Neural cell (in vitro differentiated cells): ENCODE measurements around the gene HELZ2. TPM values are rescaled to one million over a fixed set of nuclear protein-coding genes. Genes with fewer than 3 reads are reported as not detected.

ENCODE experiments used
- H2AFZ ChIP-seq: fragments of 200-600, 300-800 bp; sonication (generic), shearing (Covaris generic); 2 replicates; pipeline ENCODE4 v1.6.0; 2014; ENCODE audit warnings: low read depth, mild to moderate bottlenecking, antibody characterized with exemption, low read length, moderate library complexity
- H3F3A ChIP-seq: fragments of 200-600 bp; shearing (Covaris generic); 2 replicates; pipeline ENCODE4 v1.6.1; 2016; ENCODE audit warnings: mild to moderate bottlenecking, moderate library complexity, mixed read lengths, antibody characterized with exemption, low read length; ENCODE audit not compliant: insufficient read depth, poor library complexity, severe bottlenecking
- H3K27ac ChIP-seq: fragments of 200-600, 300-800 bp; sonication (generic), shearing (Covaris generic); 2 replicates; pipeline ENCODE4 v1.5.1; 2014; ENCODE audit warnings: mild to moderate bottlenecking, low read length, moderate library complexity
- H3K27me3 ChIP-seq: fragments of 300-800, 200-600 bp; sonication (generic), shearing (Covaris generic); 2 replicates; pipeline ENCODE4 v1.6.0; 2014; ENCODE audit warnings: mild to moderate bottlenecking, low read depth, low read length, moderate library complexity; ENCODE audit not compliant: insufficient read depth
- H3K36me3 ChIP-seq: fragments of 300-800, 200-600 bp; sonication (generic), shearing (Covaris generic); 2 replicates; pipeline ENCODE4 v1.5.1; 2014; ENCODE audit warnings: mild to moderate bottlenecking, antibody characterized with exemption, low read length, moderate library complexity; ENCODE audit not compliant: insufficient read depth
- H3K4me2 ChIP-seq: fragments of 300-800, 200-600 bp; sonication (generic), shearing (Covaris generic); 2 replicates; pipeline ENCODE4 v1.6.0; 2014; ENCODE audit warnings: mild to moderate bottlenecking, low read length
- H3K4me3 ChIP-seq: fragments of 300-800, 200-600 bp; sonication (generic), shearing (Covaris generic); 2 replicates; pipeline ENCODE4 v1.5.1; 2014; ENCODE audit warnings: mild to moderate bottlenecking, low read length, moderate library complexity
- H3K79me2 ChIP-seq: fragments of 200-600 bp; shearing (Covaris generic); replicated peaks from 2 replicates; pipeline ENCODE4 v1.6.0; 2014; ENCODE audit warnings: mild to moderate bottlenecking, low read length, moderate library complexity; ENCODE audit not compliant: insufficient read depth
- H3K9ac ChIP-seq: fragments of 300-800, 200-600 bp; sonication (generic), shearing (Covaris generic); 2 replicates; pipeline ENCODE4 v1.6.1; 2016; ENCODE audit warnings: mild to moderate bottlenecking, low read length, mixed read lengths
- H3K9me2 ChIP-seq: fragments of 200-600 bp; shearing (Covaris generic); 2 replicates; pipeline ENCODE4 v1.6.1; 2016; ENCODE audit warnings: mild to moderate bottlenecking, low read length, mixed read lengths; ENCODE audit not compliant: insufficient read depth
- H3K9me3 ChIP-seq: fragments of 200-600, 300-800 bp; sonication (generic), shearing (Covaris generic); 2 replicates; pipeline ENCODE4 v1.6.1; 2016; ENCODE audit warnings: mild to moderate bottlenecking, mixed run types, low read length, moderate library complexity, mixed read lengths
- H4K20me1 ChIP-seq: fragments of 200-600 bp; shearing (Covaris generic); 2 replicates; pipeline ENCODE4 v1.6.1; 2016; ENCODE audit warnings: mild to moderate bottlenecking, mixed run types; ENCODE audit not compliant: insufficient read depth
- CTCF ChIP-seq: fragments of 450-650 bp; IDR thresholded peaks from 2 replicates; pipeline ENCODE4 v1.5.1; 2014; ENCODE audit warnings: antibody characterized with exemption, mild to moderate bottlenecking, moderate library complexity; ENCODE audit not compliant: poor library complexity, severe bottlenecking
- EP300 ChIP-seq: fragments of 450-650 bp; conservative IDR thresholded peaks from 2 replicates; pipeline ENCODE4 v1.6.1; 2014; ENCODE audit warnings: antibody characterized with exemption, mild to moderate bottlenecking, moderate library complexity; ENCODE audit not compliant: poor library complexity, severe bottlenecking
- EZH2 ChIP-seq: fragments of 200-600, 300-800 bp; shearing (Covaris generic), sonication (generic); IDR thresholded peaks from 2 replicates; pipeline ENCODE4 v1.6.1; 2014; ENCODE audit warnings: antibody characterized with exemption, low read length, borderline replicate concordance, mild to moderate bottlenecking; ENCODE audit not compliant: insufficient read depth, poor library complexity, severe bottlenecking
- MXI1 ChIP-seq: fragments of 450-650 bp; conservative IDR thresholded peaks from 2 replicates; pipeline ENCODE4 v1.6.1; 2014; ENCODE audit warnings: antibody characterized with exemption, mild to moderate bottlenecking; ENCODE audit not compliant: poor library complexity, severe bottlenecking
- POLR2AphosphoS5 ChIP-seq: IDR thresholded peaks from 2 replicates; pipeline ENCODE4 v1.6.1; 2012
- RAD21 ChIP-seq: fragments of 450-650 bp; conservative IDR thresholded peaks from 2 replicates; pipeline ENCODE4 v1.6.1; 2014; ENCODE audit warnings: antibody characterized with exemption, mild to moderate bottlenecking, moderate library complexity
- REST ChIP-seq: IDR thresholded peaks from 2 replicates; pipeline ENCODE4 v1.6.1; 2012; ENCODE audit warnings: borderline replicate concordance
- SMC3 ChIP-seq: fragments of 450-650 bp; conservative IDR thresholded peaks from 2 replicates; pipeline ENCODE4 v1.6.1; 2014; ENCODE audit warnings: antibody characterized with exemption, mild to moderate bottlenecking, moderate library complexity; ENCODE audit not compliant: poor library complexity
- TAF1 ChIP-seq: IDR thresholded peaks from 2 replicates; pipeline ENCODE4 v1.6.1; 2012; ENCODE audit warnings: low read depth
- polyA plus RNA-seq: library from polyadenylated mRNA; depleted of rRNA; stranded (reverse); fragments of >200 nt; gene quantifications from 2 replicates; pipeline ENCODE4 v1.2.3, GENCODE V29; 2014

Gene HELZ2
- polyA plus RNA-seq, 1 donor from 2014 or later: 1.3 TPM

GRCh38 chr20:63551068-63551467 lies 23.0 kb downstream of the HELZ2 start:
- no peak for TF ChIP-seq MXI1
- TF ChIP-seq EP300: no peak
- TF ChIP-seq EZH2: no peak
- no peak for TF ChIP-seq TAF1
- TF ChIP-seq CTCF: no peak
- TF ChIP-seq POLR2AphosphoS5: no peak
- TF ChIP-seq SMC3: no peak
- no peak for TF ChIP-seq REST
- TF ChIP-seq RAD21: no peak
- Histone ChIP-seq H3K79me2 (no peaks in the 10 kb centered on the region), H3K36me3 (no peaks in the 10 kb centered on the region), H3K27ac (no peak overlapping the region), H3K9me2 (no peaks in the 10 kb centered on the region), H3K4me2 (no peak overlapping the region), H3K9ac (no peak overlapping the region), H4K20me1 (no peaks in the 10 kb centered on the region), H2AFZ (no peak overlapping the region), H3K4me3 (no peak overlapping the region), H3F3A (no peaks in the 10 kb centered on the region), H3K9me3 (no peaks in the 10 kb centered on the region), H3K27me3 (no peaks in the 10 kb centered on the region)

DNA sequence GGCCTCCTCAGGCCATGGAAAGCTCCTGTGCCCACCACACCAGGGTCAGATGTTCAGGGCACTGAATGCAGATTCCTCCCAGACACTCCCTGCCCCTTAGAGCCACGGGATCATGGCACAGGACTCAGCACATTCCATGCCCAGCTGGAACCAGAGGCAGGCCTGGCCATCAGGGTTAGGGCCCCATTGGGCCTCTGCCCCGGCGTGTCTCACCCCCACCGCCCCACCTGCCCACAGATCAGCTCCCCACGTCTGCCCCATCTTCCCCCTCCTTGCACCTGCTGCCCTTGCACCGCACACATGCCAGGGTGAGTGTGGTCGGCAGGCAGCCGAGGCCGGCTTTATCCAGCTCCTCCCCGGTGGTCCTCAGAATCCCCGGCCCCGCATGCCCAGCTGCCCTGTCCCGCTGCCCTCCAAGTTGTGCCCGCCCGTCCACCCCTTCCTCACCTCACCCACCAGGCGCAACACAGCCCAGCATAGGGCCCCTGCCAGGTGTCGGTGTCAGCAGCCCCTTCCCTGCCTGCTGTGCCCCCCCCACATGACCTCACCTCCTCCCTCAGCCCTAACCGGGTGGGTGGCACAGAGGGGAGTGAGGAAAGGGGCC lies 24.3 kb downstream of the HELZ2 start:
- no peak for TF ChIP-seq EP300
- H3K4me3 ChIP-seq: no peak overlapping the region
- no peaks in the 10 kb centered on the region for H3K36me3 ChIP-seq
- H3K27me3 ChIP-seq: no peaks in the 10 kb centered on the region
- H3K9me2 ChIP-seq: no peaks in the 10 kb centered on the region
- H3K27ac ChIP-seq: no peak overlapping the region
- no peaks in the 10 kb centered on the region for H4K20me1 ChIP-seq
- no peaks in the 10 kb centered on the region for H3K79me2 ChIP-seq
- no peaks in the 10 kb centered on the region for H3F3A ChIP-seq
- no peak overlapping the region for H2AFZ ChIP-seq
- no peak overlapping the region for H3K9ac ChIP-seq
- no peaks in the 10 kb centered on the region for H3K9me3 ChIP-seq
- H3K4me2 ChIP-seq: no peak overlapping the region

DNA sequence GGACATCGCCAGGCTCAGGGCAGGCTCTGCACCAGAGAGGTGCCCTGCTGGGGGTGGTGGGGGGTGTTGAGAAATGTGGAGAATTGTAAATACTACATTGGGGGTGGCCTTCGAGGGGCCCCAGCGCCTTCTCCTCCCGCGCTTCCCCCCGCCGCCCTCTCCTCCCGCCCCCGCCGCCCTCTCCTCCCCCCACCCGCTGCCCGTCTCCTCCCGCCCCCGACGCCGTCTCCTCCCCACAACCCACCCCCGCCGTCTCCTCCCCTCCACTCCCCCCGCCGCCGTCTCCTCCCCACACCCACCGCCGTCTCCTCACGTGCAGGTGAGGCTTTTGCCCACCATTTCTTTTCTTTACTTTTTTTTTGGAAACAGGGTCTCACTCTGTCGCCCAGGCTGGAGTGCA lies 25.0 kb downstream of the HELZ2 start:
- no peaks in the 10 kb centered on the region for H3K9me3 ChIP-seq
- H3K36me3 ChIP-seq: no peaks in the 10 kb centered on the region
- no peaks in the 10 kb centered on the region for H3K27me3 ChIP-seq
- no peak overlapping the region for H3K9ac ChIP-seq
- H3F3A ChIP-seq: no peaks in the 10 kb centered on the region
- no peak overlapping the region for H3K27ac ChIP-seq
- TF ChIP-seq CTCF: no peak
- TF ChIP-seq TAF1: no peak
- H2AFZ ChIP-seq: no peak overlapping the region
- no peaks in the 10 kb centered on the region for H4K20me1 ChIP-seq
- H3K4me2 ChIP-seq: no peak overlapping the region
- no peaks in the 10 kb centered on the region for H3K9me2 ChIP-seq
- H3K79me2 ChIP-seq: no peaks in the 10 kb centered on the region
- no peak overlapping the region for H3K4me3 ChIP-seq
